IMR-90 (cell line): ENCODE data around the gene DPYSL5. TPM values are rescaled to one million over a fixed set of nuclear protein-coding genes. Genes with fewer than 3 reads are reported as not detected.

Experiments used
- ATAC-seq: fragments of 200-7000 bp; cut with Tn5 transposase; 2 replicates; pipeline ENCODE4 v1.9.1; 2020; ENCODE audit warnings: low read depth, mild to moderate bottlenecking, moderate library complexity
- BruUV-seq: library from RNA; stranded (reverse); fragments of 400-500 nt; replicated peaks from 2 replicates; lab custom pipeline; 2021; lab: Mats Ljungman, UMichigan
- CTCF ChIA-PET: fragments of 300-600 bp; formaldehyde crosslinking; extraction: SDS; loops from one replicate; lab custom pipeline; 2021; ENCODE audit warnings: antibody characterized with exemption; lab: Yijun Ruan, JAX
- POLR2A ChIA-PET: fragments of 300-600 bp; sonication (Branson Sonifier 250); formaldehyde crosslinking; loops from one replicate; lab custom pipeline; 2022; ENCODE audit warnings: antibody characterized with exemption; ENCODE audit not compliant: unreplicated experiment; lab: Charles Lee
- DNase-seq: peaks from one replicate; pipeline ENCODE4 v3.0.0; 2013
- H2AFZ ChIP-seq: replicated peaks from 2 replicates; pipeline ENCODE3; 2013; ENCODE audit warnings: low read length, mild to moderate bottlenecking; ENCODE audit not compliant: poor library complexity
- H2AK5ac ChIP-seq: 2 replicates; pipeline ENCODE4 v1.6.1; 2013; ENCODE audit warnings: low read depth, low read length, inconsistent platforms
- H2AK9ac ChIP-seq: replicated peaks from 2 replicates; pipeline ENCODE3; 2013; ENCODE audit warnings: mild to moderate bottlenecking, low read depth, low read length, moderate library complexity; ENCODE audit not compliant: poor library complexity
- H2BK120ac ChIP-seq: 2 replicates; pipeline ENCODE4 v1.6.1; 2013; ENCODE audit warnings: low read depth, low read length, inconsistent platforms
- H2BK15ac ChIP-seq: 3 replicates; pipeline ENCODE4 v1.6.1; 2013; ENCODE audit warnings: low read depth, low read length, inconsistent platforms
- H2BK20ac ChIP-seq: 2 replicates; pipeline ENCODE4 v1.6.1; 2013; ENCODE audit warnings: low read depth, mild to moderate bottlenecking, inconsistent platforms, low read length, moderate library complexity
- H2BK5ac ChIP-seq: 2 replicates; pipeline ENCODE4 v1.6.1; 2013; ENCODE audit warnings: mild to moderate bottlenecking, low read depth, low read length, inconsistent platforms; ENCODE audit not compliant: poor library complexity, severe bottlenecking
- H3K14ac ChIP-seq: replicated peaks from 2 replicates; pipeline ENCODE4 v1.6.1; 2013; ENCODE audit warnings: low read depth, low read length, inconsistent platforms
- H3K18ac ChIP-seq: 2 replicates; pipeline ENCODE4 v1.6.1; 2013; ENCODE audit warnings: low read depth, low read length, control low read depth
- H3K23ac ChIP-seq: 2 replicates; pipeline ENCODE4 v1.6.1; 2013; ENCODE audit warnings: low read depth, low read length, inconsistent platforms
- H3K27ac ChIP-seq: 2 replicates; pipeline ENCODE4 v1.5.1; 2013; ENCODE audit warnings: mild to moderate bottlenecking, control low read depth, low read length; ENCODE audit not compliant: insufficient read depth
- H3K27me3 ChIP-seq: 2 replicates; pipeline ENCODE4 v1.6.1; 2013; ENCODE audit warnings: low read length; ENCODE audit not compliant: control insufficient read depth, insufficient read depth
- H3K36me3 ChIP-seq: 2 replicates; pipeline ENCODE4 v1.6.1; 2013; ENCODE audit warnings: low read length, mixed read lengths; ENCODE audit not compliant: control insufficient read depth, insufficient read depth
- H3K4ac ChIP-seq: 2 replicates; pipeline ENCODE4 v1.6.1; 2013; ENCODE audit warnings: low read depth, low read length, inconsistent platforms
- H3K4me1 ChIP-seq: 2 replicates; pipeline ENCODE4 v1.6.1; 2013; ENCODE audit warnings: low read length, mixed read lengths; ENCODE audit not compliant: control insufficient read depth, insufficient read depth
- H3K4me2 ChIP-seq: 2 replicates; pipeline ENCODE4 v1.6.1; 2013; ENCODE audit warnings: low read depth, mild to moderate bottlenecking, control low read depth, low read length, moderate library complexity
- H3K4me3 ChIP-seq: 2 replicates; pipeline ENCODE4 v1.5.1; 2013; ENCODE audit warnings: low read depth, mild to moderate bottlenecking, control low read depth, low read length, moderate library complexity; ENCODE audit not compliant: insufficient read depth
- H3K56ac ChIP-seq: 2 replicates; pipeline ENCODE4 v1.6.1; 2013; ENCODE audit warnings: low read length, inconsistent platforms; ENCODE audit not compliant: insufficient read depth; ENCODE audit errors: extremely low read depth
- H3K79me1 ChIP-seq, 2 experiments: 2 replicates each; pipeline ENCODE4 v1.6.1; 2013; ENCODE audit warnings: low read length in 2 of 2, inconsistent platforms in 1 of 2, low read depth in 1 of 2
- H3K9ac ChIP-seq: 2 replicates; pipeline ENCODE4 v1.6.1; 2013; ENCODE audit warnings: low read depth, low read length, control low read depth
- H3K9me1 ChIP-seq: 2 replicates; pipeline ENCODE4 v1.6.1; 2013; ENCODE audit warnings: low read length, inconsistent platforms; ENCODE audit not compliant: insufficient read depth
- H3K9me3 ChIP-seq: 2 replicates; pipeline ENCODE4 v1.6.1; 2013; ENCODE audit warnings: low read length; ENCODE audit not compliant: control insufficient read depth, insufficient read depth
- H4K20me1 ChIP-seq: 2 replicates; pipeline ENCODE4 v1.6.1; 2013; ENCODE audit warnings: low read length, inconsistent platforms; ENCODE audit not compliant: insufficient read depth
- H4K5ac ChIP-seq: 2 replicates; pipeline ENCODE4 v1.6.1; 2013; ENCODE audit warnings: mild to moderate bottlenecking, low read depth, low read length, control low read depth
- H4K8ac ChIP-seq, 2 experiments: 2 replicates each; pipeline ENCODE4 v1.6.1; 2013; ENCODE audit warnings: low read depth in 2 of 2, low read length in 2 of 2, control low read depth in 1 of 2, inconsistent platforms in 1 of 2
- H4K91ac ChIP-seq: 2 replicates; pipeline ENCODE4 v1.6.1; 2013; ENCODE audit warnings: low read depth, low read length, inconsistent platforms; ENCODE audit not compliant: insufficient read depth
- MAFK ChIP-seq: IDR thresholded peaks from 2 replicates; pipeline ENCODE4 v1.6.1; 2012; ENCODE audit warnings: low read depth, low read length, improper control_type of control experiment
- MAZ ChIP-seq: IDR thresholded peaks from 2 replicates; pipeline ENCODE4 v1.6.1; 2012; ENCODE audit warnings: low read depth, mild to moderate bottlenecking, low read length, improper control_type of control experiment, moderate library complexity, borderline replicate concordance
- RCOR1 ChIP-seq: IDR thresholded peaks from 2 replicates; pipeline ENCODE4 v1.6.1; 2012; ENCODE audit warnings: mild to moderate bottlenecking, low read length, improper control_type of control experiment; ENCODE audit not compliant: insufficient replicate concordance
- RFX5 ChIP-seq: IDR thresholded peaks from 2 replicates; pipeline ENCODE4 v1.8.0; 2012; ENCODE audit warnings: low read depth, mild to moderate bottlenecking, low read length, moderate library complexity
- SMC3 ChIP-seq: fragments of 150-350 bp; IDR thresholded peaks from 2 replicates; pipeline ENCODE4 v1.6.1; 2016; ENCODE audit warnings: low read depth, mild to moderate bottlenecking, antibody characterized with exemption, low read length, moderate library complexity
- WGBS, 2 experiments: methylation state at CpG; one replicate each; pipeline versions ENCODE4 v1.1.5 to v1.1.7; 2013; ENCODE audit warnings: missing lambda C conversion rate in 2 of 2; ENCODE audit not compliant: insufficient read length in 1 of 2; ENCODE audit errors: extremely low coverage in 2 of 2; 5-methylcytosine and 5-hydroxymethylcytosine counted together
- dilution Hi-C: fragments of 300-500 bp; cut with HindIII; formaldehyde crosslinking; loops from one replicate; pipeline ENCODE4 v1.14.3; 2018; ENCODE audit warnings: low sequenced_read_pairs; ENCODE audit not compliant: unreplicated experiment
- in situ Hi-C: fragments of 300-500 bp; cut with MboI; formaldehyde crosslinking; loops from 3 replicates; pipeline ENCODE4 v1.14.3; 2019; ENCODE audit warnings: low sequenced_read_pairs, inconsistent platforms, mixed read lengths
- intact Hi-C: fragments of 100-400 bp; cut with micrococcal nuclease; formaldehyde crosslinking; loops from 2 replicates; pipeline ENCODE4 v1.10.0; 2022
- polyA plus RNA-seq, 3 experiments: library from polyadenylated mRNA; depleted of rRNA; stranded (reverse); fragments of >200 nt; gene quantifications; 2 replicates each; pipeline ENCODE4 v1.2.3, GENCODE V29; 2012; ENCODE audit warnings: low replicate concordance in 1 of 3
- total RNA-seq: library from RNA; depleted of rRNA; stranded (reverse); fragments of >200 nt; gene quantifications from 2 replicates; pipeline ENCODE4 v1.2.3, GENCODE V29; 2012
- TF ChIP-seq, protein P1 (sequence below): fragments of 150-350 bp; IDR thresholded peaks from 2 replicates; pipeline ENCODE4 v1.6.1; 2017; ENCODE audit warnings: mild to moderate bottlenecking, antibody characterized with exemption, low read length, low read depth

DPYSL5 gene
- total and polyA plus RNA-seq, 2 of the 4 experiments (the other 2 are of a cell fraction), result not detected

DNA sequence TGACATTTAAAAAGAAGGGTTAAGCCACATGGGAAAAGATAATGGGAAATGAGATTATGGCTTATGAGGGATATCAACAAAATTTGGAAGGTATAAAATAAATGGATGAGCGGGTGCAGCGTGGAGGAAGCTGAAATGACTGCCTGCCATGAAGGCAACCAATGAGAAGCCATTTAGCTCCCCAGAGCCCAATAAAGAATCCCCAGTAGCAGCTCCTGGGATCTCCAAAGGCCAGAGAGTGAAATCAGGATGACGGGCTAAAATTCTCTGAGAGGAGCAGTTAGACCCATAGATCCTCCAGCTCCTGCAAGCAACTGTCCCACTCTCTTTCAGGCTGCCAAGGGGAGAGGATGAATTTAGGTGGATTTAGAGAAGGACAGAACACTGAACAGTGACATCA is 109.6 kb downstream of the DPYSL5 start:
- no peak for DNase-seq
- ATAC-seq, result no peak
- POLR2A ChIA-PET, result no interaction called here

More for the DNA sequence above, 109.6 kb downstream of the DPYSL5 start:
- no peaks in the 10 kb centered on the region for H3K9me3 ChIP-seq
- dilution Hi-C loops (no loop called here), in situ Hi-C loops (no loop called here), intact Hi-C loops (no loop called here)
- no peak overlapping the region for H2AK5ac ChIP-seq
- H3K56ac ChIP-seq, result no peak overlapping the region
- no peaks in the 10 kb centered on the region for H3K79me1 ChIP-seq
- H3K27me3 ChIP-seq, result peaks cover 51% of the 10 kb centered on the region
- no peak overlapping the region for H3K4me3 ChIP-seq
- H4K20me1 ChIP-seq, result no peaks in the 10 kb centered on the region
- TF ChIP-seq RCOR1 (no peak), MAZ (no peak), MAFK (no peak), SMC3 (no peak), RFX5 (no peak)
- TF ChIP-seq, protein P1, sequence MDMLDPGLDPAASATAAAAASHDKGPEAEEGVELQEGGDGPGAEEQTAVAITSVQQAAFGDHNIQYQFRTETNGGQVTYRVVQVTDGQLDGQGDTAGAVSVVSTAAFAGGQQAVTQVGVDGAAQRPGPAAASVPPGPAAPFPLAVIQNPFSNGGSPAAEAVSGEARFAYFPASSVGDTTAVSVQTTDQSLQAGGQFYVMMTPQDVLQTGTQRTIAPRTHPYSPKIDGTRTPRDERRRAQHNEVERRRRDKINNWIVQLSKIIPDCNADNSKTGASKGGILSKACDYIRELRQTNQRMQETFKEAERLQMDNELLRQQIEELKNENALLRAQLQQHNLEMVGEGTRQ, result no peak
- CTCF ChIA-PET, result interaction anchor here (1.0 kb wide), 1 partner anchor 59 kb away, joined by 4 read pairs; no protein-coding TSS in a partner anchor
- no peak overlapping the region for H4K8ac ChIP-seq
- no peak overlapping the region for H3K27ac ChIP-seq
- H3K4me1 ChIP-seq, result no peaks in the 10 kb centered on the region
- no peak overlapping the region for H3K4me2 ChIP-seq
- no peak overlapping the region for H3K4ac ChIP-seq
- H3K14ac ChIP-seq, result no peak overlapping the region
- no peak overlapping the region for H3K23ac ChIP-seq
- BruUV-seq, result no TSS peak
- no peak overlapping the region for H2BK15ac ChIP-seq
- no peak overlapping the region for H2AFZ ChIP-seq
- no peaks in the 10 kb centered on the region for H3K9me1 ChIP-seq
- no peak overlapping the region for H4K5ac ChIP-seq
- WGBS, 2 experiments, result 40% methylated on average over 1 of the region's 3 CpGs; no CpG with 5 or more reads in 1 of the 2 experiments
- H2AK9ac ChIP-seq, result no peak overlapping the region
- H2BK5ac ChIP-seq, result no peak overlapping the region
- no peak overlapping the region for H2BK120ac ChIP-seq
- H2BK20ac ChIP-seq, result no peak overlapping the region
- H3K9ac ChIP-seq, result no peak overlapping the region
- no peaks in the 10 kb centered on the region for H3K36me3 ChIP-seq
- H3K18ac ChIP-seq, result no peak overlapping the region
- no peak overlapping the region for H4K91ac ChIP-seq
